GM21381 (cell line): ENCODE data around the gene RNF213.

Experiments used
- ATAC-seq: cut with Tn5 transposase; IDR thresholded peaks from one replicate; pipeline ENCODE4 v1.9.1; 2021; ENCODE audit warnings: mild to moderate bottlenecking, moderate library complexity; ENCODE audit not compliant: unreplicated experiment

Gene RNF213

DNA sequence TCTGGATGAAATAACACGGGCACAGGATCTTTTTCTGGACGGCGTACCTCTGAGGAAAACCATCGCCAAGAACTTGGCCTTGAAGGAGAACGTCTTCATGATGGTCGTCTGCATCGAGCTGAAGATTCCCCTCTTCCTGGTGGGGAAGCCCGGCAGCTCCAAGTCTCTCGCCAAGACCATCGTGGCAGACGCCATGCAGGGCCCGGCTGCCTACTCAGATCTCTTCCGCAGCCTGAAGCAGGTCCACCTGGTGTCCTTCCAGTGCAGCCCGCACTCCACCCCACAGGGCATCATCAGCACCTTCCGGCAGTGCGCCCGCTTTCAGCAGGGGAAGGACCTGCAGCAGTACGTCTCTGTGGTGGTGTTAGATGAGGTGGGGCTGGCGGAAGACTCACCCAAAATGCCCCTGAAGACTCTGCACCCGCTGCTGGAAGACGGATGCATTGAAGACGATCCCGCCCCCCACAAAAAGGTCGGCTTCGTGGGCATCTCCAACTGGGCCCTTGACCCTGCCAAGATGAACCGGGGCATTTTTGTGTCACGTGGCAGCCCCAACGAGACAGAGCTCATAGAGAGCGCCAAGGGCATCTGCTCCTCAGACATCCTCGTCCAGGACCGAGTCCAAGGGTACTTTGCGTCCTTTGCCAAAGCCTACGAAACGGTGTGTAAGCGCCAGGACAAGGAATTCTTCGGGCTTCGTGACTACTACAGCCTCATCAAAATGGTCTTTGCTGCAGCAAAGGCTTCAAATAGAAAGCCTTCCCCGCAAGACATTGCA is 86.0 kb downstream of the RNF213 start:
- no peak for ATAC-seq

DNA sequence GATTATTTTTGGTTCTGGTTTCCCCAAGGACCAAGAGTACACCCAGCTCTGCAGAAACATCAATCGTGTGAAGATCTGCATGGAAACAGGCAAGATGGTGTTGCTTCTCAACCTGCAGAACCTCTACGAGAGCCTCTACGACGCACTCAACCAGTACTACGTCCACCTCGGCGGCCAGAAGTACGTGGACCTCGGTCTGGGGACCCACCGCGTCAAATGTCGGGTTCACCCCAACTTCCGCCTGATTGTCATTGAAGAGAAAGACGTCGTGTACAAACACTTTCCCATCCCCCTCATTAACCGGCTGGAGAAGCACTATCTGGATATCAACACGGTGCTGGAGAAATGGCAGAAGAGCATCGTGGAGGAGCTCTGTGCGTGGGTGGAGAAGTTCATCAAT is 86.9 kb downstream of the RNF213 start:
- ATAC-seq: no peak

DNA sequence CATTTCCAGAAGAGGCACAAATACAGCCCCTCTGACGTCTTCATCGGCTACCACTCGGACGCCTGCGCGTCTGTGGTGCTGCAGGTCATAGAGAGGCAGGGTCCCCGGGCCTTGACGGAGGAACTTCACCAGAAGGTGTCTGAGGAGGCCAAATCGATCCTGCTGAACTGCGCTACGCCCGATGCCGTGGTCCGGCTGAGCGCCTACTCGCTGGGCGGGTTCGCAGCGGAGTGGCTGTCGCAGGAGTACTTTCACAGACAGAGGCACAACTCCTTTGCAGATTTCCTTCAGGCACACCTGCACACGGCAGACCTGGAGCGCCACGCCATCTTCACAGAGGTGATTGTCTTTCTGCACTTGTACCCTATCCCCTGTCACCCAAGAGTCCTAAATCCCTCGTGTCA is 87.3 kb downstream of the RNF213 start:
- ATAC-seq: no peak

DNA sequence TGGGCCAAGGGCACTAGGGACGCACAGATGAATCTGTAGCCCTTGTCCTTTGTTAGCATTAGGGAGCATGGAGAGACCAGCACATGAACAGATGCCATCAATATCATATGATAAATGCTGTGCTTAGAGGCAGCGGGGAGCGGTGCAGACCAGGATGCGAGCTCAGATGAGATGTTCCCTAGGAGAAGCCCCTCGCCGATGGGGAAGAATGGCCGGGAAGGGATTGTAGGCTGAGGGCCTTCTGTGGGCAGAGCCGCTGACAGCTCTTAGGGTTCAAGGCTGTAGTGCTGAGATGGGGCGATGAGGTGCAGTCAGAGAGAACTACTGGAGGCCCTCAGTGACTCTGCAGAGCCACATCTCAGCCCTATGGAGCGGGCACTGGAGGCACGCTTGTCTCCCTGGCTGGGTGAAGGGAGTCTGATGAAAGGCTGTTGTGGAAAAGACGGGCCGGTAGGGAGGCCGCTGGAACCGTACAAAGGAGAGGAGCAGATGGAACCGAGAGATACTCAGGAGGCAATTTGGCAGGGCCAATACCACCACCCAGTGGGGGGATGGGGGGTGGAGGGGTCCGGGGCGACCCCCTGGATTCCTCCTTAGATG is 88.0 kb downstream of the RNF213 start:
- no peak for ATAC-seq

DNA sequence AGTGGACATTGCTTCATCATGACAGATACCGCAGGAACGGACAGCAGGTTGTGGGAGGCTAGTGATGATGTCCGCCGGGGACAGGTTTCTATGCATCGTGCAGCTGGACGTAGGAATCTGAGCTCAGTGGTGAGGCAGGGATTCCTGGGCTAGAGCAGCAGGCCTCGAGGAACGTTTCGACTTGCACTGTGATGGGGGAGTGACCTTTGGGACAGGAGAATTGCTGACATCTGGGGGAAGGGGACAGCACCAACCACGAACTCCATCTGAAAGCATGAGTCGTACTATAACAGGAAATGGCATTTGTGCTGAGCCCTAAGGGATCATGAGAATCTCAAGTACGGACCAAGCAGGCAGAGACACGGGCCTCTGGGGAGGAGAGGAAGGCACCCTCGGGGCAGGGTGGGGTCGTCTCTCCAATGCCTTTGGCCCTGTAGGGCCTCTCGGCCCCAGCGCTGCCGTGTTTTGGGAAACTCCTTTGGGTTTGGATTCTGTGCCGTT is 88.5 kb downstream of the RNF213 start:
- no peak for ATAC-seq

DNA sequence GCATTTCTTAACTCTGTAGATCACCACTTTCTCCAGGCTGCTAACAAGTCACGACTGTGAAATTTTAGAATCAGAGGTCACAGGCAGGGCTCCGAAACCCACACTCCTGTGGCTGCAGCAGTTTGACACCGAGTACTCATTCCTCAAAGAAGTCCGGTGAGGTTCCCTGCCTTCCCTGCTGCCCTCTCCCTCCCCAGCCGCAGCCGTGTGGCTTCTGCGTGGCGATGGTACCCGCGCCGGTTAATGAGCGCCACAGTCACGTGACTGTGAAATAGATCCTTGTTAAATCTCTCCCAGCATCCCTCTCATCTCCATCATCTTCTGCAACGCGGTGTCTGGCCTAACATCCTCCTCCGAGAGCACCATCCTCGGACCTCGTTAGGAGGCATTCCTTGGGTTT is 89.1 kb downstream of the RNF213 start:
- ATAC-seq: no peak

DNA sequence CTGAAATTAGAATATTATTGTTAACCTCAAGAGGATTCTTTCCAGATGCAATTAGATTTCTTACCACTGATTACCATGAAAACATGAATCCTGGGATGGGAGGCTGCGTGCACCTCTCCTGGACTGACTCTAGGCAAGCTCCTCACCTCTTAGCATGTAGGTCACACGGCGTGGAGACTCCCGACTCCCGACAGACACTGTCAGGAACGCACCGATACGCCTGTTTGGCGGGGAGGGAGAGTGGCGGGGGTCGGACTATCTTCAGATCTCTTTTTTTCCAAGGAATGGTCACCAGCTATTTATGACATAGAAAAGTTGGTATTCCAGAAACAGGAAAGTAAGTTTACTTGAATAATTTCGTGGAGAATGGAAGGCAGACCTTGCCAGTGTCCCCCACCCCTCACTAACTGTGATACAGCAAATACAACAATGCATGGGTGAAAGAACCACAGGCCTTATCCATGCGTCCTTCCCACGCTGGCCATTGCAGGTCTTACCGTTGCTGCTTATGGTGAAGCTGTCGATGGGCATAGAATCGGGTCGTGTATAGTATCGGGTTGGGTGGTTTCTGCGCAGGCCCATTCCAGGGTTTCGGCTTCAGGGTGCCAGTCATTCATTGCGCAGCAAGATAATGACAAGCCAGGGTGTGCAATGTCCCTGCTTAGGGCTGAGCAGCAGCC is 91.7 kb downstream of the RNF213 start:
- no peak for ATAC-seq

DNA sequence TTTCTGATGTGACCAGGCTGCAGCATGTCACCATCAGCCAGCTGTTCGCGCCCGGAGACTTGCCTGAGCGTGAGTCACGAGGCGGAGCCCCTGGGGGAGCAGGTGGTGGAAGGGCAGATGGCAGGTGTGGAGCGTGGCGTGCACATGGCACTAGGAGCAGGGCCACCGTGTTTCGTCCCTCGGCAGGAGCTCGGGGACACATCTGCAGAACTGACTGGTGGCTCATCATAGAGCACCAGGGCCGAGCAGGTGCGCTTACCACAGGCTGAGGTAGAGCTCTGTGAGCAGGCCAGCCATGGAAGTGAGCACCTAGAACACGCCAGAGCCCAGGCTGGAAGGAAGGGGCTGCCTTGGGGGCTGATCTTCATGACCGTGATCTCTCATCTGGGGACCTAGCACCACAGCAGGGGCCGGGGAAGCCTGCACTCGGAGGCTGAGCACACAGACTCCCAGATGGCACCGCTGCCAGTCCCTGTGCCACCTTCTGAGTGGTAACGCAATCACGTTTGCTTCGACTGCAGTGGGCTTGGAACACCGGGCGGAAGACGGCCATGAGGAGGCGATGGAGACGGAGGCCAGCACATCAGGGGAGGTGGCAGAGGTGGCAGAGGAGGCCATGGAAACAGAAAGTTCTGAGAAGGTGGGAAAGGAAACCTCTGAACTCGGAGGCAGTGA is 92.5 kb downstream of the RNF213 start:
- ATAC-seq: no peak

DNA sequence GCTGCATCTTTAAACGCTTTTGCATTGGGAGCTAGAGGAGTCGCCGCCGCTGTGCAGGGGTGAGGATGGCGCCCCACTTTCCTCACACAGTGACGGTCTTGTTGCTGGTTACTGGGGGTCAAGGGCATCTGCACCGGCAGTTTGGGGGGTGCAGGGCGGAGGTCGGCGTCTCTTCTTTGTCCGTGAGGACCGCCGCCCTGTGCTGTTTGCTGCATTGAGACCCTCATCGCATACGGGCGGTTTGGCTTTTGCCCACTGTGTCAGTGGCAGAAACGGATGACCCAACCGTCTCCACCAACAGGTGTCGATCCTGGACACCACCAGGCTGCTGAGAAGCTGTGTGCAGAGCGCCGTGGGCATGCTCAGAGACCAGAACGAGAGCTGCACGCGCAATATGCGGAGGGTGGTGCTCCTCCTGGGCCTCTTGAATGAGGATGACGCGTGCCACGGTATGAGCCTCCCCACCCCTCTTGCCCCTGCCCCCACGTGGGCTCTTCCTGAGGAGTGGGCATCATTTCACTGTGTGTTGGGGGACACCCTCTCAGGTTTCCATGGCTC is 93.1 kb downstream of the RNF213 start:
- no peak for ATAC-seq

DNA sequence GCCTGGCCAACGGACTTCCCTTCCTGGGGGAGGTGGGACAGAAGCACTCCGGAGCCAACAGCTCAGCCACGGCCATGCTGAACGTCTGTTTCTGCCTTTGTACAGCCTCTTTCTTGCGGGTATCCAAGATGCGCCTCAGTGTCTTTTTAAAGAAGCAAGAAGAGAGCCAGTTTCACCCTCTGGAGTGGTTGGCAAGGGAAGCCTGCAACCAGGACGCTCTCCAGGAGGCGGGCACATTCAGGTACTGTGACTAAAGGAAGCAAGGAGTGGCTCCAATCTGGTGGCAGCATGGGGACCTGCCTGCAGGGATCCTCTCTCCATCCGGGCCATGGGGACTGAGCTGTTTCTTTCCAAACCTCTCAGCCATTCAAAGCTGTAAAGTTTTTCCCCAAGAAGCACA is 93.7 kb downstream of the RNF213 start:
- ATAC-seq: no peak

DNA sequence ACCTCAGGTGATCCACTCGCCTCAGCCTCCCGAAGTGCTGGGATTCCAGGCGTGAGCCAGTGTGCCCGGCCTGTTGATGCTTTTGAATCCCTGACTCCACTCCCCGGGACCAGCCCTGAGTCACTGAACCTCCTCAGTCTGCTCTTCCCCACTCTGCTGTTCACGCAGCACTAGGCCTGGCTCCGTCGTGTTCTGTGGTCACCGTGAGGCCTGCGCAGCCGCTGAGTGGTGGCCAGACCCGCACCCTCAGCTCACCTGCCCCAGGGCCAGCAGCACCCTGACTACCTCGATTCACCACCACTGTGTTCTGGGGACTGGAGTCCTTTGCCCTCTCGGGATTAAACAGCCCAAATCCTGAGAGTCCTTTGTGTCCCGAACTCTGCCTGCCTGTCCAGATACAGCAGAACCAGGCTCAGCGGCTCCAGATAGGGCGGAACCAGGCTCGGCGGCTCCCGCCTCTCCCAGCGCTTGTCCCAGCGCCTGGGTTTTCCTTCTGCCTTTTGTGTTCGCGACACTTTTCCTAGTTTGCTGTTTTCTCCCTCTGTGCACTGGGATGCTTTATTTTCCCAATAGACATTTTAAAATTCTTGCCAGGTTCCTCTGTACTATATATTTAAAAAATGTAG is 95.7 kb downstream of the RNF213 start:
- ATAC-seq: no peak

DNA sequence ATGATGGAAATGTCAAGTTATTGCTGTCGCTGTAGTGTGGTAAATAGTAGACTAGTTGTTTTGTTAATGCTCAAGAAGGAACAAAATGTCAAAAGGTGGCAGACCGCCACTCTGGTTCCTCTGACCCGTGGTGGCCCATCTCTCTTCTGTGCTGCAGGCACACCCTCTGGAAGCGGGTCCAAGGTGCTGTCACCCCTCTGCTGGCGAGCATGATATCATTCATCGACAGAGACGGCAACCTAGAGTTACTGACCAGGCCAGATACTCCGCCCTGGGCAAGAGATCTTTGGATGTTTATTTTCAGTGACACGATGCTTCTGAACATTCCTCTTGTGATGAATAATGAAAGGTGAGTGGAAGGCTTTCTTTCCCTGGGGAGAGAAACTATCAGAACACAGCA is 97.5 kb downstream of the RNF213 start:
- ATAC-seq: no peak

DNA sequence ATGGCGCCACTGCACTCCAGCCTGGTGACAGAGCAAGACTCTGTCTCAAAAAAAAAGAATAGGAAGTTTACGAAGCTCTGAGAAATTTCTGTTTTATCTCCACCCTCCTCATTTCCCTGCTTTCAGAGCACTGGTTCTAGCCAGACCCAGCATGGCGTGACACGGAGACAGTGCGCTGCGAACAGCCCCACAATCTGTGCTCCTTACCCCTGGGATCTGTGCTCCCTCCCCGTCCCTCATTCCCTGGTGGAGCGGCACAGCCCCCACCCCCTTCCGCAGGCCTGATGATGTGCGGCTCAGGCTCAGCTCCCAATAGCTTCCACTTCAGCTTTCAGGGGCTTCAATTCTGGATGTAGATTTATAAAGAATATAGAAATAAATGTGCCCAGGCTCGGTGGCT is 98.2 kb downstream of the RNF213 start:
- no peak for ATAC-seq

DNA sequence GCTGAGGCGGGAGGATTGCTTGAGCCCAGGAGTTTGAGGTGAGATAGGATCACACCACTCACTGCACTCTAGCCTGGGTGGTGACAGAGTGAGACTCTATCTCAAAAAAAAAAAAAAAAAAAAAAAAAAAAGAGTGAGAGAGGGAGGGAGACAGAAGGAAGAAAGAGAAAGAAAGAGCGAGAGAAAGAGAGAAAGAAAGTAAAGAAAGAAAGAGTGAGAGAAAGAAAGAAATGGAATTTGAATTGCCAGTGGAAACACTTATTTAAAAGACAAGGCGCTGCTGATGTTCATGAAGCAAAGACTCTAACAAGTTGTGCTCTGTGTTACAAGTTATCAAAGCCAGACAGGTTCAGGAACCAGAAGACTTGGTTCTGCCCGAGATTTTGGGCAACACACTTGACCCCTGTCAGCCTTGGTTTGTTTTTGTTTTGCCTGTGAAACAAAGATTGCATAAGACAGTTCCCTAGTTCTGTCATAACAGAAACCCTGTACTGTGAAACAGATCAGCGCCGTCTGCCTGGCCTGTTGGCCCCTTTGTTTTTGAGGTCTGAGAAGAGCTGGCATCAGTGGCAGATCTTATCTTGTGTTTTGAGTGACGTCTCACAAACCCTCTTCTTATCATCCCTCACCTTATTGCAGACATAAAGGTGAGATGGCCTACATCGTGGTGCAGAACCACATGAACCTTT is 98.9 kb downstream of the RNF213 start:
- no peak for ATAC-seq

DNA sequence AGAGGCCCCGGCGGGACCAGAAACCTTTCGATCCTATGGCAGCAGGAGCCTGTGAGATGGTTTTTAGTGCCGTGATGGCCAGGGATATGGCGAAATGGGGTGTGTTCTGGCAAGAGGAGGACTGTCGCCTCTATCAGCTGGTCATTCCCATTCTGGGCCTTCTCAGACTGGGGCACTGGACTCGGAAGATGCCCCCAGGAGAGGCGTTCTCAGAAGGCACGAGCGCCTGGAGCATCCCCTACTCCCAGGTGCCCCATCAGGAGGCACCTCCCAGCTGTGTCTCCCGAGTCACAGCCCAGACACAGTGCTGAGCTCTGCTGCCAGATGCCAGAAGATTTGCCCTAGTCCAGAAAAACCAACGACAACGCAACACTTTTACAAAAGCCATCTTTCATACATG is 99.7 kb downstream of the RNF213 start:
- no peak for ATAC-seq

DNA sequence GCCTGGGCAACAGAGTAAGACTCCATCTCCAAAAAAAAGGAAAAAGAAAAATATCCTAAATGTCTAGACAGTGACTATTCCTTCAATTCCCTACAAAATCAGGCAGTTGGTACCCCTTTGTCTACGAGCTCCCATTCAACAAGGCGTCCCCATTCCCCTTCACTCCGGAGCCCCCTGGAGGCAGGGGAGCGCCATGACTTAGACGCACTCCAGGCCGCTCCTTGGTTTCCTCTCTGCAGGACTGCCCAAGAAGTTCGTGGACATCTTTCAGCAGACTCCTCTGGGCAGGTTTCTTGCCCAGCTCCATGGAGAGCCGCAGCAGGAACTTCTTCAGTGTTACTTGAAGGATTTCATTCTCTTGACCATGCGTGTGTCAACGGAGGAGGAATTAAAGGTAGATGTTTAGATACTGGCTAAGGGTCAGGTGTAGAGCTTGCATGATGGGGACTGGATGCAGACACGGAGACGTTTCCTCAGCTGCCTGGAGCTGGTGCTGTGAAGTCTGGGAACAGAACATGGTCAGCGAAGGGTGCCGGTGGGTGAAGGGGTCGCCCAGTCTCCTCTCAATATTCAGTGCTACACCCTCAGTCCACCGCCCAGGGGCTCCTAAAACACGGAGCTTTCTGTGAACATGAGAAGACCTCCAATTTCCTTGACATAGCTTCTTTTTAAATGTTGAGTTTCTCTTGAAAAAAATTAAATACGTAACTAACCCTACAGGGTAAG is 101.0 kb downstream of the RNF213 start:
- ATAC-seq: no peak

DNA sequence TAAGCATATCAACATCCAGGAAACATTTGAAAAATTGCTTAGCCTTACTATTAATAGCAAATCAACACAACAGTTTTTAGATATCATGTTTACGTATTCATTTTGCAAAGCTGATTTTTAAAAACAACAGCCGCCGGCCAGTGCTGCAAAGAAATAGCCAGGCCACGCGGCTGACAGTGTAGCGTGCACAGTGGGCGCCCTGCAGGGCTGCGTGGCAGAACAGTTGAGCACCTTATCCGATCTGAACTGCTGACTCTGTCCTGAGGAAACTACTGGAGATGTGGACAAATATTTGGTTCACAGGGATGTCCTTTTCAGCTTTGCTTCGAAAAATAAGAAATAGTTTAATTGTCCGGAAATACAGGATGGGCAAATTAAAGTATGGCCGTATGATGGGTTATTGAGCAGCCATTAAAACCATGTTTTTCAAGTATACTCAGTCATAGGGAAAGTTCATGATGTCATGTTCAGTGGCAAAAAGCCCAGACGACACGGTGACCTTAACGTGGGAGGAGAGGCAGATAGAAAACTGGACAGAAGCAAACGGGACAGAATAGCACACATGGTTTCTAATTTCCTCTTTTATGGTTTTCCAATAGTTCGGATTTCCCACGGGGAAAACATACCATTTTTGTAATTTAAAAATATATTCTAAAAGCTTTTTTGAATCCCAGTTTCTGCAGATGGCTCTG is 101.9 kb downstream of the RNF213 start:
- no peak for ATAC-seq

DNA sequence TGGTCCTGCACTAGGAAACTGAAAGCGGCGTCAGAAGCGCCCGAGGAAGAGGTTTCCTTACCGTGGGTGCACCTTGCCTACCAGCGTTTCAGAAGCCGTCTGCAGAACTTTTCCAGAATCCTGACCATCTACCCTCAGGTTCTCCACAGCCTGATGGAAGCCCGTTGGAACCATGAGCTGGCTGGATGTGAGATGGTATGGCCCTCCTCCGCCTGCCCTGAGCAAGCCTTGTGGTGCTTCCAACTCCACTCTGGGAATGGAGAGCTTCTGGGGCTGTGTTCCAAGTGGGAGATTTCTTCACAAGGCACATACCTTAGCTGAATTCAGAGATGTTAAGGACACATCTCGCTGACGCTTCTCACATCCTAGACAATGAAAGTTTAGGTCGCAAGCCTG is 102.5 kb downstream of the RNF213 start:
- ATAC-seq: no peak

DNA sequence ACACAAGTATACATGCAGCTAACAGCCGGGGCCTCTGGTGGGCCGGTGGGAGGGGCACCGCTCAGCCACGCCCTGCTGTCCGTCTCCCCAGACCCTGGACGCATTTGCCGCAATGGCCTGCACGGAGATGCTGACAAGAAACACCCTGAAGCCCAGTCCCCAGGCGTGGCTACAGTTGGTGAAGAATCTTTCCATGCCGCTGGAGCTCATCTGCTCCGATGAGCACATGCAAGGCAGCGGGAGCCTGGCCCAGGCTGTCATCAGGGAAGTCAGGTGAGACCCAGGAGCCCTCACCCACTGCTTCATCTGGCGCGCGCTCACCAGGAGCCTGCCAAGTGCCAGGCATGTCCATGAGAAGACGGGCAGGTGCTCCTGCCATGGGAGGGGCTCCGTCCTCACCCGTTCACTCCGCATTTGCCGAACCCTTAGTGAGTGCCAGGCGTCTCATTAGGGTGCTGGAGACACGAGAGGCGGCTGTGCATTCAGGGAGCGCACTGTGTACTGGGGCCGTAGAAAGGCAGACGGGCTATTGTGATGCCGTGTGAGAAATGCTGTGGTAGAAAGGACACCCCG is 103.0 kb downstream of the RNF213 start:
- ATAC-seq: no peak
